GM18909 (cell line): Measurements from ENCODE around the gene MMP27.
A peak's percentile ranks its signal among the peaks of the same experiment; 100 is the strongest.
"Not testable (repeated sequence)": the region's sequence is repeated elsewhere in the genome, so short reads cannot be mapped to it uniquely, and the experiment has no call there.

Experiments
- ATAC-seq: cut with Tn5 transposase; IDR thresholded peaks from one replicate; pipeline ENCODE4 v1.9.1; 2021; ENCODE audit warnings: mild to moderate bottlenecking; ENCODE audit not compliant: unreplicated experiment, poor library complexity

The MMP27 gene, protein sequence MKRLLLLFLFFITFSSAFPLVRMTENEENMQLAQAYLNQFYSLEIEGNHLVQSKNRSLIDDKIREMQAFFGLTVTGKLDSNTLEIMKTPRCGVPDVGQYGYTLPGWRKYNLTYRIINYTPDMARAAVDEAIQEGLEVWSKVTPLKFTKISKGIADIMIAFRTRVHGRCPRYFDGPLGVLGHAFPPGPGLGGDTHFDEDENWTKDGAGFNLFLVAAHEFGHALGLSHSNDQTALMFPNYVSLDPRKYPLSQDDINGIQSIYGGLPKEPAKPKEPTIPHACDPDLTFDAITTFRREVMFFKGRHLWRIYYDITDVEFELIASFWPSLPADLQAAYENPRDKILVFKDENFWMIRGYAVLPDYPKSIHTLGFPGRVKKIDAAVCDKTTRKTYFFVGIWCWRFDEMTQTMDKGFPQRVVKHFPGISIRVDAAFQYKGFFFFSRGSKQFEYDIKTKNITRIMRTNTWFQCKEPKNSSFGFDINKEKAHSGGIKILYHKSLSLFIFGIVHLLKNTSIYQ

DNA sequence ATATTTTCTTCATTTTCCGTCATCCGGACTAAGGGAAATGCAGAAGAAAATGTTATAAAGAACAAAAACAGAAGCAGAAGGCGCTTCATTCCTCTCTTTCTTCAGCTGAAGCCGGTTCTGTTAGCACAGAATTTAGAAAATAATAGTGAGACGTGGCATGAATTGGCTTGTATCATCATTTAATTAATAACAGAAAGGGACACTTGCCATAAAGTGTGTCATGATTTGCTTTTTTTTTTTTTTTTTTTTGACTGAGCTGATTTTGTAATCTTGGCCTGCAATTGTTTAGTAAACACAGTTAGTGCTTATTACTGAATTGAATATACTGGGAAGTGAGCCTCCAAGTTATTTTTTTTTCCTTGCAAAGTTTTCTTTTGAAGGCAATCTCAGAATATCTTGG, at the start of gene MMP27:
MMP27 (minus strand) TSS at position 144 of the 400 bp plus-strand sequence; CDS start at position 89, 55 bp downstream.
- no peak for ATAC-seq

DNA sequence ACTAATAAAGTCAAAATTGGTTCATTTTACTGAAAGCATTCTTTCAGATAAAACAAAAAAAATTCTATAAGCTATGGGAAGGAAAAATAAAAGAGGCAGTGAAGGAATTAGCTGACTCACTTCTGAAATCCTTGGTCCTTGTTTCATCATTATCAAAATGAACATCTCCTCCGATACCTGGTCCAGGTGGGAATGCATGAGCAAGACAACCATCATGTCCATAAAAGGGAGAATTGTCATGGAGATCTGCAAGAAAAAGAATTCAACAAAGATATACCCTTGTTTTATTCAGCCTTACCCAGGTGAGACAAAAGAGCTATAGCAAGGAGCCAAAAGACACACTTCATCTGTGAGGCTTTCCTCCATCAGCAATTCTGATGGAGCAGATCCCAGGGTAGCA, 47.7 kb upstream of the MMP27 start:
- no peak for ATAC-seq

DNA sequence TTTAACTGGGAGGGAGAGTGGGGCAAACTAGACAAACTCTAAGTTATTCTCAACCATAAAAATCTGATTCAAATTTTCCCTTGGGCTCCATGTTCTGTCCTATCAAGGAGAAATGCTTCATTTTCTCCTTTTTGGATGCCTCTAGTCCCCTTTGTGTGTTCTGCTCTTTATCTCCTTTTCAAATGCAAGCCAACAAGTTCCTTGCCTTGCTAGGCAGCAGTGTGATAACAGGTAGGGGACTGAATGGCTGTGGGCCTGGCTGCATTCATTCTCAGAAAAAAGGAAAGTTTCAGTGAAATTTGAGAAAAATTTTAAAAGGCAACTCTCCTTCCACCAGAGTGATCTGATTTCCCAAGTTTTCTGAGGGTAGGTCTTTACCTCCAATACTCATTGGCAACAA, 46.1 kb upstream of the MMP27 start:
- no peak for ATAC-seq

DNA sequence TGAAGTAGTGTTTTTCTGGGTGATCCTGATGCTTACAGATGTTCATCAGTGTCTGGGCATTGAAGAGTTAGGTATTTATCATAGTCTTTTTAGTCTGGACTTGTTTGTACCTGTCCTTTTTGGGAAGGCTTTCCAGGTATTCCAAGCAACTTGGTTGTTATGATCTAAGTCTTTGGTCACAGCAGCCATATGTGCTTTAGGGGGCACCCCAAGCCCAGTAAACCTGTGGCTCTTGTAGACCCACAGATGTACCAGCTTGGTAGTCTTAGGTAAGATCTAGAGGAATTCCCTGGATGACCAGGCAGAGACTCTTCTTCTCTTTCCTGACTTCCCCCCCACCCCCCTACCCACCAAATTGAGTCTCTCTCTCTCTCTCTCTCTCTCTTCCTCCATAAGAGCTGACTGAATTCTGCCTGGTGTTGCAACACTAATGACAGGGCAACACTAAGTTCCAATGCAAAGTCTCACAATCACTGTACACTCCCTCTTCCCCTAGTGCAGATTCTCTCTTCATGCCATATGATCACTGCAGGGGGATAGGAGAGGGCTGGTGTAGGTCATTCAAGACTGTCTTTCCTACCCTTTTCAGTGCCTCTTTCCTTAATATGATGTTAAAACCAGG, 43.6 kb upstream of the MMP27 start:
- ATAC-seq: no peak

DNA sequence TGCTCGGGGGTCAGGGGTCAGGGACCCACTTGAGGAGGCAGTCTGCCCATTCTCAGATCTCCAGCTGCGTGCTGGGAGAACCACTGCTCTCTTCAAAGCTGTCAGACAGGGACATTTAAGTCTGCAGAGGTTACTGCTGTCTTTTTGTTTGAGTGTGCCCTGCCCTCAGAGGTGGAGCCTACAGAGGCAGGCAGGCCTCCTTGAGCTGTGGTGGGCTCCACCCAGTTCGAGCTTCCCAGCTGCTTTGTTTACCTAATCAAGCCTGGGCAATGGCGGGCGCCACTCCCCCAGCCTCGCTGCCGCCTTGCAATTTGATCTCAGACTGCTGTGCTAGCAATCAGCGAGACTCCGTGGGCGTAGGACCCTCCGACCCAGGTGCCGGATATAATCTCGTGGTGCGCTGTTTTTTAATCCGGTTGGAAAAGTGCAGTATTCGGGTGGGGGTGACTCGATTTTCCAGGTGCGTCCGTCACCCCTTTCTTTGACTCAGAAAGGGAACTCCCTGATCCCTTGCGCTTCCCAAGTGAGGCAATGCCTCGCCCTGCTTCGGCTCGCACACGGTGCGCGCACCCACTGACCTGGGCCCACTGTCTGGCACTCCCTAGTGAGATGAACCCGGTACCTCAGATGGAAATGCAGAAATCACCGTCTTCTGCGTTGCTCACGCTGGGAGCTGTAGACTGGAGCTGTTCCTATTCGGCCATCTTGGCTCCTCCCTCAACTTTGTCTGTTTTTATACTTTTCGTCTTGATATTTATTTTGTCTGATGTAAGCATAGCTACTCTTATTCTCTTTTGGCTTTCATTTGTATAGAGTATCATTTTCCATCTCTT, 41.4 kb upstream of the MMP27 start:
- not testable (repeated sequence) for ATAC-seq

DNA sequence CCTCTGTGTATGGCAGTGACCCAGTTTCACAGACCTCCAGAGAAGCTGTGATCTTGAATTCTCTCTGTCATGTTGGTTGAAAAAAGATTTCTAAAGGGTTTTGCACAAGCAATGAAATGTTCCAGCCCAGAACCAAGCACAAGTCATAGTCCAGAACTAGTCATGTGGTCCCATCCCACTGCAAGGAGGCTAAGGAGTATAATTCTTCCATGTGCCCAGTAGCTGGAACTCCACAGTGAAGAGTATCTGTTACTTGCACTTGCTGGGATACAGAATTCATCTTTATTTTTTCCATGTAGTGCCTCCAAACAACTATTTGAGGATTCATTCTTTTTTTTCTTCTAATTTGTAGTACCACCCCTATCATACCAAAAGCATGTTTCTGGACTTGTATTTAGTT, 29.1 kb upstream of the MMP27 start:
- ATAC-seq: no peak

DNA sequence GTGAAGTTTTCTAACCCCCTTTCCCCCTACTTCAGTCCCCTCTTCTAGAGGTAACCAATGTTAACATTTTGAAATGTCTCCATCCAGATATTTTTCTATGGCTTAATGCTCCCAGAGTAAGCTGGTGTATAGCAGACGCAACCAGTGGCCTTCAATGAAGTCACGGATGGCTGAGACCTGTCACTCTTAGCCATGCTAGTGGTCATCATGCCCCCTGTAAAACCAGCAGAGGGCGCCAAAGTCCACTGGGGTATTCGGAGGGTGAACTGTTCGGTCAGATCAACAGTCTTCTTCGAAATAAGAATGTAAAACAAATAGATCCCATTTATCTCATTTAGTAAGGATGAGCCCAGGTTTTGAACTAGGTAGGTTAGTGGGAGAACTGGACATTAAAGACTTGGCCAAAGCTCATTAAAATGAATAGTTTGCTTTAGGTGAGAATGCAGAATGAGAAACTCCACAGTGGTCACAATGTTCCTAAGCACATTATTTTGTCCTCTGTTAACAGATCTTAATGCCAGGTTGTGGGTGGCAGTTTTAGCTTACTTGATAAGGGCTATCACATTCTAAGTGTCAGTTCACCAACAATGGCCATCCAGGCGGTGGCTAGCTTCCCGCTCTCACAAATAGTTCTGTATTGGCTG, 27.8 kb upstream of the MMP27 start:
- peak; percentile 91 for ATAC-seq

DNA sequence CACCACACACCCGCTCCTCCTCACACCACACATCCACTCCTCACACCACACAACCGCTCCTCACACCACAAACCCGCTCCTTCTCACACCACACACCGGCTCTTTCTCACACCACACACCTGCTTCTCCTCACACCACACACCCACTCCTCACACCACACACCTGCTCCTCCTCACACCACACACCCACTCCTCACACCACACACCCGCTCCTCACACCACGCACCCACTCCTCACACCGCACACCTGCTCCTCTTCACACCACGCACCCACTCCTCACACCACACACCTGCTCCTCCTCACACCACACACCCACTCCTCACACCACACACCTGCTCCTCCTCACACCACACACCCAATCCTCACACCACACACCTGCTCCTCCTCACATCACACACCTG, 25.4 kb upstream of the MMP27 start:
- ATAC-seq: not testable (repeated sequence)

DNA sequence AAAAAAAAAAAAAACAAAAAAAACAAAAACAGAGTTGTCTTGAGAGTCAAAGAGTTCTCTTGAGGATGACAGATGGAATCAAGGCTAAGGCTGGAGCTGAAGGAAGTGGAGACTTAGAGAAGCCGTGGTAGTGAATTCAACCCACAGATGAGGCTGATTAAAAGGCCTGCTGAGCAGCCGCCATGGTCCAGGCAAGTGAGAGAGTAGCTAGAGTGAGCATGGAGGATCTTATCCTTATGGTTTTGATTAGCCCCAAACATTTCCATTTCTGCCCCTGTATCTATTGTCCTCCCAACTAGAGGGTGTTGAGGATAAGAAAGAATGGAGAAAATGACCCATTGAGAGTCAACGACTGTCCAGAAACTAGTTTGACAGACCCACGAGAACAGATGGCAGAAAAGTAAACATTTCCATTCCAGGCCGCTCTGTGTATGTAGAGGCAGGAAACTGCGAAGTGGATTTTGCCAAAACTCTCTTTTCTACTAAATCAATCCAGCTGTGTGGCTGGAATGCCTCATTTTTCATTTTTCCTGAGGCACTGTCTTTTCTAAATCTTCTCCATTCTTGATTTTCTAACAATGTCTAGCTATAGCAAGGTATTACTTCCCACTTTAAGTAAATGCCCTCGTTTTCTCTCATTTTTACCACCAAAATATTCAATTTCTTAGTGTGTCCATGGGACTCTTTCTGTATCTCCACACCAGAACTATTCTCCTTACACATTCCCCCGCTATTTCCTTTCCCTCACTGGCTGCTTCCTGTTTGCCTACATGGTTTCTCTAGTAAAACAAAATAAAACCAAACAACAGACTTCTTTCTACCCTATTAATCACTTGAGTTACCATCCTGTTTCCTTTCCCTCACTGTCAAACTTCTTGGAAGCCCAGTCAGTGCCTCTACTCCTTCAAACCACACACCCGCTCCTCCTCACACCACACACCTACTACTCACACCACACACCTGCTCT, 24.6 kb upstream of the MMP27 start:
- ATAC-seq: no peak

DNA sequence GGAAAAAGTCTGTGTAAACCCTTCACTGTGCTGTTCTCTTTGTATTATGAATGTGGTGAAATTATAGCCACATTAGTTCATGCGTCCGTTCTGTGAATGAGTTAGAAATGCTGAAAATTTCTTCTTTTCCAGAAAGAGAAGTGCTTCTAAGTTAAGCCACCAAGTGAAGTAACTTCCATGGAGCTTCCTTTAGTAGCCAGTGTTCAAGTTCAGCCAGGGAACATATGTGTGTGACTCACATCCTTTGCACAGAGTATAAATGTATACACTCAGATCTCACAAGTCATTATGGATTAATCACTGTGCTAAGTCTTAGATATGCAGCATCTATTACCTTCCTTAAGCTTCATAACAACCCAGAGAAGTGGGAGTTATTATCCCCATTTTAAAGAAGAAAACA, 22.3 kb upstream of the MMP27 start:
- ATAC-seq: no peak

DNA sequence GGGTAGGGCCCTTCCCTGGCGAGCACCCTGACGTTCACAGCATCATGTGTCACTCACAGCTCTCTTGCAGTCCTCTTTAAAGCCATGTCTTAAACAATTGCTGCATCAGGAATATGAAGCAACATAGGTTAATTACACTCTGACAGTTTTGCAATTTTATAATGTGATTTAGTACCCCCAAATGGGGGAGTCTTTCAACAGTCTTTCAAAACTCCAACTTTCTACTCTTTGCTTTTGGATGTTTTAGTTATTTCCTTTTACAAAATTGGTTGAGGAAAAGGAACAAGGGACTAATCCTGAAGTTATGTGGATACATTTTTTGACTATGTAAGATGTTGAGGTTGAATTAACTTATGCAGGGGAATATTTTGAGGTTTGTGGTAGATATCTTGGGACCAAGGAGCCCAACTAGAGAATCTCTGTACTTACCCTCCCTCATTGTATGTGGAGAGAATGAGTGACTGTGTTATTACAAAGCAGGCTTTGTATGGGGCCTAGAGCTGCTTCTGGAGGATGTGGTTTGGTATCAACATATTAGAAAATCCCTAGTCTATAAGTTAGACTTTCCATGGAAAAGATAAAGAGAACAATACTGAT, 19.4 kb upstream of the MMP27 start, which contains the start of gene MMP8:
MMP8 (minus strand) TSS at position 51 of the 597 bp plus-strand sequence. CDS start 99 bp downstream, outside the sequence.
- no peak for ATAC-seq

DNA sequence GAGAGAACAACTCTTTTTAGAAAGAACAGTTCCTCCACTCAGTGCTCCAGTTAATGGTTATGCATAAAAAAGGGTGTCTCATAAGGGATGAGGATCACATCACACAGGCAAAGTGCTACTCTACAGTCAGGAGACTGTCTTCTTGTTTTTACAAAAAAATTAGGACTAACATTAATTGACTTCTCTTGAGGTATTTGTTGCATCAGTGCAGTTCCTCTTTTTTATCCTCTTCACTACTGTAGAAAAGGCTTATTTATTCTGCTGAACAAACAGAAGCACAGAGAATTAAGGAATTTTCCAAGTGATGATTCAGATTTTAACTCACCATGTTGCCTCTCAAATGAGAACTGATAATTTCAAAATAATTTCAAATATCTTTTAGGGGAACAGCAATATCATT, 17.3 kb upstream of the MMP27 start:
- ATAC-seq: no peak

DNA sequence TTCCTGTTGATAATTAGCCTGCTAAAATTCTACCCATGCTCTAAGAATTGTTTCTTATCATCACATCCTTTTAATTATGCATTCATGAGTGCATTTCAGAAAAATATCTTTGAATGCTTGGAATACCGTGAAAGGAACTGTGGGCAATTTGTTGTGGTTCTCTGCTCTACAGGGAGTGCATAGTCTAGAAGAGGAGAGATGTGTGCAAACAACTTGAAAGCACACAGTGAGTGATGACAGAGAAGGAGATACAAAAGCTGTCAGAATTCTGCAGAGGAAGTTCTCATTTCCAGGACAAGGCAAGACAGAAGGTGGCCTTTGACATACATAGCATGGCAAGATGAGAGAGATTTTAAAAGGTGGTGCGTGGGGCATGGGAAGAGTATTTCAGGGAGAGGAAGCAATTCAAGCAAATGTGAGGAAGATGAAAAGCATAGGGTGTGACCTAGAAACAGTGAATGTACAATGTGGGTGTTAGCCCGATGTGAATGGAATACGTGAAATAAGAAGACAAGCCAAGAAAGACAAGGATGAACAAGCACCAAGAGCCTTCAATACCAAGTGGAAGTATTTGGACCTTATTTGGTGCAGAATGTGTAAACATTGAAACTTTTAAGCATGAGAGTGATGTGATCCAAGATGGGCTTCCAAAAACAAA, 14.2 kb upstream of the MMP27 start:
- ATAC-seq: no peak

DNA sequence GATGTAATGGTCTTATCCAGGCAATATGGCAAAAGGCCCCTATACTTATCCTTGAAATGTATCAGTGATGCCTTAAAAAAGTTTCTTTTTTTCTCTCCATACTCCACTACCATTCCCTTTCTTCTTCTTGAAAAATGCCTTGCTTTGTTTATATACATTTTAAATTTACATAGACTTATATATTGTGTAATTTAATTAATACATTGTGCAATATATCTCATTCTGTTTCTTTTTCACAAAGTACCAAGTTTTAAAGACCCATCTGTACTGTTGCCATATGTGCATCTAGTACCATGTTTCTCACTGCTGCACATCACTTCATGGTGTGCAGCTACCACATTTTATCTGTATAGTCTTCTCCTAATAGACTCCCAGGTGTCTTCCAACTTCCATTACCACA, 11.7 kb upstream of the MMP27 start:
- no peak for ATAC-seq

DNA sequence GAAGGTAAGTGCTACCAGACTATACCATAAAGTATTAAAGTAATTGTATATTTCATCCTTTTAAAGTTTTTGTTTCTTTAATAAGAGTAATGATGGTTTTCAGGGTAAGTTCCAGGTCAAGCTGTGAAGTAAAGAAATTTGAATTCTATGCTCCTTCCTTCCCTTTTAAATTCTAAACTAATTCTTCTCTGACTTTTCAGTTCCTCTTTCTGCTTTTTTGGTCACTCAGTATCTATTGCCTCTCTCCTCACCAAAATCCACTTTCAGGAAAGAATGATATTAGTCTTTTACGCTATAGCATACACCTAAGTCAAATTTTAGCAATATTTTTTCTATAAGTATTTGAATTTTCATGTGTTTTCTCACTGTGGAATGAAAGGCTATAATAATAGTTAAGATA, 11.0 kb upstream of the MMP27 start:
- peak; percentile 79 for ATAC-seq

DNA sequence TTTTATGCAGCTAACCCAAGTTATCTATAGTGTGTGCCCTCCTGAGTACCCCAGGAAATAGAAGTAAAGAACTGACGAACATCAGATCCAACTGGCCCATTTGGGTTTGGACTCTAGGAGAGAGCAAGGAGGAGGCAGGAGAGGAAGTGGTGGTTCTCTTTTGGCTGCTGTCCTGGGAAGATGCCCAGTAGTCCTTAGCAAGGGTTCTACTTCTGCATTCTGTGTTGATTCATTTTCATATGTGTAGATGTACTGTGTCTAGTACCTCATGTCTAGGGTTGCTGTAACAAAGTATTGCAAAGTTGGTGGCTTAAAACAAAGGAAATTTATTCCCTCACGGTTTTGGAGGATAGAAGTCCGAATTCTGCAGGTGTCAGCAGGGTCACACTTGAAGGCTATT, 6.6 kb upstream of the MMP27 start:
- ATAC-seq: no peak

DNA sequence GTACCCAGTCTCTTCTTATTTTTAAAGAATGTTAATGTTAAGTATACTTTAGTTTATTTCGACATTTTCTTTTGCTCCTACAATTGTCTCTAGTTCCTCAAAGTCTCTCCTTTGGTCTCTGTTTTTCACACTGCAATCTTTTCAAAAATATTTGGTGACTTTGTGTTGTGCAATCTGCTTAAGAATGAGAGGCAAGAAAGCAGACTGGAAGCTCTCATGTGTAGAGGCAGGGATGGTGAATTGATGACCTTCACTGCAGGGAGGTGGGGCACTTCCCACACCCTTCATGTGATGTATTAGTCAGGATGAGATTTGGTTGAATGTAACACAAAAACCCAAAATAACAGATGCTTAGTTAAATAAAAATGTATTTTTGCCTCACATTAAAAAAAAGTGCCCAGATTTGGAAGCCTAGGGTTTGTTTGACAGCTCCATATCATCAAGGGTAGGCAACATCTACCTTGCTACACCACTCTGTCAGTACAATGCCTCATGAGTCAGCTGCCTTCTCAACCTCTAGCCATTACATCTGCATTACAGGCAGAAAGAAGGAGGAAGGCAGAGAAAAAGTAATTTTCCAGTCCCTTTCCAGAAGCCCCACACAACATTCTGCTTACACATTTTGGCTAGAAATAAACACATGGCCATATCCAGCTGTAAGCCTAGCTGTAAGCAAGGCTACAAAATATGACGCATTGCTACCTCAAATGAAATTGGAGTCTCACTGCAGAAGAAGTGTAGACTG, 3.8 kb upstream of the MMP27 start:
- no peak for ATAC-seq

DNA sequence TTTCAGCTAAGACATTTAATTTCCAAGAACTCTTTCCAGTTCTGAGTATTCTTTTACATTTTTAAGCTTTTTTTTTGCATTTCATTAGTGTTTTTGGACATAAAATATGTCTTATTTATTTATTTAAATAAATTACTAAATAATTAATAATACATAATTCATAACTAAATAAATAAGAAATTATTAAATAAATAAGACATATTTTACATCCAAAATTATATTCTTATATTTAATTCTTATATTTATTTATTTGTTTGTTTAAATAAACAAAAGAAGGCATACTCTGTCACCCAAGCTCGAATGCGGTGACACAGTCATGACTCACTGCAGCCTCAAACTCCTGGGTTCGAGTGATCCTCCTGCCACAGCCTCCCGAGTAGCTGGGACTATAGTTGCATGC, 3.1 kb upstream of the MMP27 start:
- no peak for ATAC-seq
